Measurements from ENCODE around the gene LAMA2. TPM values are rescaled to one million over a fixed set of nuclear protein-coding genes. Genes with fewer than 3 reads are reported as not detected.

LAMA2 gene
- total RNA-seq, 1 experiment from 2014 or later, result 4.2 TPM

- Histone ChIP-seq H4K91ac (ENCODE audit: insufficient read length, low read depth, low read length) (no peak overlapping the region), H2BK12ac (ENCODE audit: insufficient read length, low read depth, low read length) (no peak overlapping the region), H3K14ac (ENCODE audit: insufficient read depth, low read length) (no peak overlapping the region), H2AFZ (ENCODE audit: low read length) (no peak overlapping the region), H2BK15ac (ENCODE audit: low read depth, low read length) (no peak overlapping the region), H4K20me1 (ENCODE audit: control insufficient read depth, insufficient read depth, insufficient read length) (no peaks in the 10 kb centered on the region), H3T11ph (ENCODE audit: low read length) (no peak overlapping the region), H3K79me2 (ENCODE audit: insufficient read depth, low read length) (no peaks in the 10 kb centered on the region), H2BK120ac (ENCODE audit: low read depth, low read length, poor library complexity, severe bottlenecking) (no peak overlapping the region), H3K4me2 (ENCODE audit: insufficient read depth, insufficient read length, low read length) (no peak overlapping the region), H3K23me2 (ENCODE audit: insufficient read length, low read depth, low read length, poor library complexity, severe bottlenecking) (no peaks in the 10 kb centered on the region), H3K4ac (ENCODE audit: low read depth, low read length) (no peak overlapping the region), H3K9me3 (ENCODE audit: control insufficient read depth, low read depth, low read length) (no peaks in the 10 kb centered on the region), H2AK5ac (ENCODE audit: insufficient read length, low read length) (no peak overlapping the region), H3K9ac (ENCODE audit: extremely low read depth, insufficient read length, low read length) (no peak overlapping the region), H2BK5ac (ENCODE audit: insufficient read length, low read length) (no peak overlapping the region), H3K27me3 (ENCODE audit: insufficient read depth, low read length) (no peaks in the 10 kb centered on the region), H2BK20ac (ENCODE audit: low read depth, low read length, poor library complexity, severe bottlenecking) (no peak overlapping the region), H3K27ac (ENCODE audit: insufficient read length, low read depth, low read length) (no peak overlapping the region), H3K23ac (ENCODE audit: insufficient read length, low read depth, low read length) (no peak overlapping the region), H4K5ac (ENCODE audit: insufficient read length, low read depth, low read length) (no peak overlapping the region), H4K8ac (replicated peaks; ENCODE audit: insufficient read length, low read depth, low read length) (no peak overlapping the region), H3K18ac (ENCODE audit: insufficient read length, low read depth, low read length) (no peak overlapping the region), H3K56ac (ENCODE audit: insufficient read length, low read depth, low read length) (no peak overlapping the region), H3K79me1 (ENCODE audit: insufficient read depth, low read depth, low read length, poor library complexity, severe bottlenecking) (no peaks in the 10 kb centered on the region), H3K4me1 (ENCODE audit: insufficient read depth, low read length) (no peaks in the 10 kb centered on the region)
- Mint-ChIP-seq H3K36me3 (ENCODE audit: insufficient read depth in 1 of 3, low read depth in 3 of 3) (no peaks in the 10 kb centered on the region), H3K4me1 (peaks cover 0 to 3% of the 10 kb centered on the region in 2 experiments; a peak in 1 of 4 replicates), H3K27me3 (ENCODE audit: low read depth) (no peaks in the 10 kb centered on the region), H3K27ac (peak overlapping the region in 1 of 3 experiments; percentile 82; a peak in 2 of 7 replicates), H3K9me3 (no peaks in the 10 kb centered on the region), H3K4me3 (no peak overlapping the region)
- no peak for DNase-seq
- no CpG with 5 or more reads among the region's 3 CpGs for WGBS (ENCODE audit: extremely low coverage, insufficient read length, low lambda C conversion rate)
- TF ChIP-seq CTCF (conservative IDR thresholded peaks at IDR 0.05), result no peak
These were observed 633.1 kb downstream of the LAMA2 start for GRCh38 chr6:129516005-129516404.
